GM10266 (cell line): ENCODE results near the gene ORC4.

Experiments
- DNase-seq: peaks from one replicate; pipeline ENCODE4 v3.0.0; 2012; ENCODE audit errors: extremely low spot score
- TF ChIP-seq, protein P1 (sequence below): IDR thresholded peaks from 2 replicates; pipeline ENCODE4 v1.5.1; 2012; ENCODE audit warnings: mild to moderate bottlenecking, low read depth; ENCODE audit not compliant: control insufficient read depth, insufficient read depth; ENCODE audit errors: missing control alignments

ORC4 gene

DNA sequence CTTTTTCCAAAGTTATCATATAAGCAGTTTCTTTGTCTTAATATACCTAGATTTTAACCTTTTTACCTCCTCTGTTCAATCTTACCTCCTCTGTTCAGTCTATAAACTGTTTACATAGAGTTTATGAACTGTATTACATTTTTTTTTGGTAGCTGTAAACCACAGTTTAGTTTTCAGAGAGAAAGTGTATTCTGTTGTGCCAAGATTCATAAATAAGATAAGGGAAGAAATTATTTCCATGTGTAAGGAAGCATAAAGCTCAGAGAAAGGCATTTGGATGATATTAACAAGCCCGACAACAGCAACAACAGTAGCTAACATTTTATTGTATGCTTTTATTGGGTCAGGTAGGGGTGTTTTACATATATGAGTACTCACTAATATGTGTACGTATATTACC is 104.5 kb downstream of the ORC4 start:
- no peak for DNase-seq
- TF ChIP-seq, protein P1, sequence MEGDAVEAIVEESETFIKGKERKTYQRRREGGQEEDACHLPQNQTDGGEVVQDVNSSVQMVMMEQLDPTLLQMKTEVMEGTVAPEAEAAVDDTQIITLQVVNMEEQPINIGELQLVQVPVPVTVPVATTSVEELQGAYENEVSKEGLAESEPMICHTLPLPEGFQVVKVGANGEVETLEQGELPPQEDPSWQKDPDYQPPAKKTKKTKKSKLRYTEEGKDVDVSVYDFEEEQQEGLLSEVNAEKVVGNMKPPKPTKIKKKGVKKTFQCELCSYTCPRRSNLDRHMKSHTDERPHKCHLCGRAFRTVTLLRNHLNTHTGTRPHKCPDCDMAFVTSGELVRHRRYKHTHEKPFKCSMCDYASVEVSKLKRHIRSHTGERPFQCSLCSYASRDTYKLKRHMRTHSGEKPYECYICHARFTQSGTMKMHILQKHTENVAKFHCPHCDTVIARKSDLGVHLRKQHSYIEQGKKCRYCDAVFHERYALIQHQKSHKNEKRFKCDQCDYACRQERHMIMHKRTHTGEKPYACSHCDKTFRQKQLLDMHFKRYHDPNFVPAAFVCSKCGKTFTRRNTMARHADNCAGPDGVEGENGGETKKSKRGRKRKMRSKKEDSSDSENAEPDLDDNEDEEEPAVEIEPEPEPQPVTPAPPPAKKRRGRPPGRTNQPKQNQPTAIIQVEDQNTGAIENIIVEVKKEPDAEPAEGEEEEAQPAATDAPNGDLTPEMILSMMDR = no peak

- DNase-seq = no peak
- TF ChIP-seq, protein P1 = no peak
These were observed 106.6 kb downstream of the ORC4 start for GRCh38 chr2:147913701-147914480.

- peak; percentile 9 for DNase-seq
These were observed 109.5 kb downstream of the ORC4 start for GRCh38 chr2:147910990-147911473.

DNA sequence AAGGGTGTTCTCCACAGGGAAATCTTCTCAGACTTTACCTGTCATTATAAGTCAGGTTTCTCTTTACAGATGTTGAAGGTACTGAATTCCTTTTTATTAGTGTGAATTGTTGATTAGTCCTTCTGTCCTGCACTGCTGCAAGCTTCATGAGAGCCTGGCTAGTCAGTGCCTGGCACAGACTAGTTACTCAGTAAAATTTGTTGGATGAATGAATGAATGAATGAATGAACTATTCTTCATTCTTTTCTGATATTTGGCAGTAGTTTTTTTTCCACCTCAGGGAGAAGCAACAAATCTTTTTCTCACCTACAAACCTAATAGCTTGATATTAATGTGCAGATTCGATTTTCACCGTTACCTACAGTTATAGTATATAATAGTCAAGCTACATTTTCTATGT is 111.4 kb downstream of the ORC4 start:
- no peak for DNase-seq
- TF ChIP-seq, protein P1 = no peak

More at GRCh38 chr2:147910990-147911473, 109.5 kb downstream of the ORC4 start:
- TF ChIP-seq, protein P1 = peak; percentile 69

DNA sequence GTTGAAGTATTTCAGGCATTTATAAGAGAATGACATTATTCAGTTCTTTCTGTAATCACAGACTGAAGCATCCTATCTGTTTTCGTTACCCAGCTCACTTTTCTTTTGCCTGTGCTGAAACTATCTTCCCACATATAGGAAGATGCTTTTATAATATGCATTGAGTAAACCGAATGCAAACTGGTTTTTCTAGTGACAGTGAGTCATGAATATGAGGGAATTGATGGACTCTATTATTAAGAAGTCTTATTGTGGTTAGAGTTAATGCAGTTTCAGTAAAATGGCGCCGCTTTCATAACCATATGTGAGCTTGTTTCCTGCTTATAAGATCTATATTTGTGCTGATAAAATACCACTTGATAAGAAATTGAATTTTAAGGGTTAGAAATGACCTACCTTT is 116.5 kb downstream of the ORC4 start:
- TF ChIP-seq, protein P1 = no peak
- no peak for DNase-seq

DNA sequence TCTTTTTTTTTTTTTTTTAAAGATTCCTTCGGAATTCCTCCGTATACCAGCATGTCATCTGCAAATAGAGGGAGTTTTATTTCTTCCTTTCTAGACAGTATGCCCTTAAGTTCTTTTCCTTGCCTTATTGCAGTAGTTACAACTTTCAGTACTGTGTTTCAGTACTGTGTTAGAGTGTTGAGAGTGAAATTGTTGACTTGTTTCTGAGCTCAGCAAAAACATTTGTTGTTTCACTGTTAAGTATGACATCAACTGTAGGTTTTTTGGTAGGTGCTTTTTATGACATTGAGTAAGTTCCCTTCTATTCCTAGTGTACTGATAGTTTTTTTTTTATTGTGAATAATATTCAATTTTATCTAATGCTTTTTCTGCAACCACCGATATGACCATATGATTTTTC is 131.9 kb downstream of the ORC4 start:
- DNase-seq = no peak
- TF ChIP-seq, protein P1 = no peak

DNA sequence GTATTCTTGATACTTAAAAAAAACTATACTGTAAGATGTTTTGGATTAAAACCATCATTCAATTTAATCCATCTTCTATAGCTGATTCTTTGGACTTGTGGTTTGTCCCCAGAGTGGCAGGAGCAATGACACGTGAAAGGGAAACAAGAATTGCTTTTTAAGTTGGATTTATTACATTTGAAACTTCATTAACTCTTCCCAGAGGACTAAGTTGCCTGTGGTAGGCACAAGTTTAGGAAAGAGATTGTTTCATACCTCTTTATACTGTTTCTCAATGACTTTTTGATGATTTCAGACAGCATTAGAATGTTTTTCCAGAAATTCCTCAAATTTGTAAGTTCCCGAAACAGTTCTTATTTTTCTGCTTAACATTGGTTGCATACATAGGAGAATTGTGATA is 134.4 kb downstream of the ORC4 start:
- TF ChIP-seq, protein P1 = no peak
- no peak for DNase-seq
